OCI-LY1 (cell line): Measurements from ENCODE around the gene TRIM2.

Experiments
- EZH2 ChIP-seq: fragments of 200-600 bp; sonication (generic), shearing (Covaris generic); IDR thresholded peaks from 2 replicates; pipeline ENCODE4 v1.8.0; 2017; ENCODE audit warnings: borderline replicate concordance, mixed run types, mild to moderate bottlenecking, antibody characterized with exemption, low read length, moderate library complexity, mixed read lengths
- TF ChIP-seq, protein P1 (sequence below): fragments of 200-600 bp; sonication (generic), shearing (Covaris generic); IDR thresholded peaks from 2 replicates; pipeline ENCODE4 v1.5.1; 2017; ENCODE audit warnings: mild to moderate bottlenecking, antibody characterized with exemption, low read length, moderate library complexity, mixed read lengths

DNA sequence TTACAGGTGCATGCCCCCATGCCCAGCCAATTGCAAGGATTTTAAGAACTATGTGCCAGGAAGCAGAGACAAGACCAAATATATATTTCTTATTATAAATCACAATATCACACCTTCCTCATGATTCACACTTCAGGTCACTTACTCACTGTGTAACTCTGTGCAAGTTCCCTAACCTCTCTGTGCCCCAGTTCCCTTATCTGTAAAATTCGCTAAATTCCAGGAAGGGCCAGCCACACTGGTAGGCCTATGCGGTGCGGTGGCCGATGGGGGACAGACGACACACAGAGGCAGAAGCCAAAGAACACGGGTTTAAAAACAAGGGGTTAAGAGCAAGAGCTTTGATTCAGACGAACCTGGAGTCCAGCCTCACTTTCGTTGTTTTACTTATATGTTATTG is 2.8 kb downstream of the TRIM2 start:
- TF ChIP-seq, protein P1, sequence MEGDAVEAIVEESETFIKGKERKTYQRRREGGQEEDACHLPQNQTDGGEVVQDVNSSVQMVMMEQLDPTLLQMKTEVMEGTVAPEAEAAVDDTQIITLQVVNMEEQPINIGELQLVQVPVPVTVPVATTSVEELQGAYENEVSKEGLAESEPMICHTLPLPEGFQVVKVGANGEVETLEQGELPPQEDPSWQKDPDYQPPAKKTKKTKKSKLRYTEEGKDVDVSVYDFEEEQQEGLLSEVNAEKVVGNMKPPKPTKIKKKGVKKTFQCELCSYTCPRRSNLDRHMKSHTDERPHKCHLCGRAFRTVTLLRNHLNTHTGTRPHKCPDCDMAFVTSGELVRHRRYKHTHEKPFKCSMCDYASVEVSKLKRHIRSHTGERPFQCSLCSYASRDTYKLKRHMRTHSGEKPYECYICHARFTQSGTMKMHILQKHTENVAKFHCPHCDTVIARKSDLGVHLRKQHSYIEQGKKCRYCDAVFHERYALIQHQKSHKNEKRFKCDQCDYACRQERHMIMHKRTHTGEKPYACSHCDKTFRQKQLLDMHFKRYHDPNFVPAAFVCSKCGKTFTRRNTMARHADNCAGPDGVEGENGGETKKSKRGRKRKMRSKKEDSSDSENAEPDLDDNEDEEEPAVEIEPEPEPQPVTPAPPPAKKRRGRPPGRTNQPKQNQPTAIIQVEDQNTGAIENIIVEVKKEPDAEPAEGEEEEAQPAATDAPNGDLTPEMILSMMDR, result no peak
- no peak for TF ChIP-seq EZH2
